Bronchial epithelial cell (primary cell): ENCODE measurements around the gene CAMTA1. TPM values are rescaled to one million over a fixed set of nuclear protein-coding genes. Genes with fewer than 3 reads are reported as not detected.
"Not testable (repeated sequence)": the region's sequence is repeated elsewhere in the genome, so short reads cannot be mapped to it uniquely, and the experiment has no call there.

Experiments
- DNase-seq: peaks from one replicate; pipeline ENCODE4 v3.0.0-alpha.2; 2010; ENCODE audit warnings: low read depth
- FAIRE-seq: peaks from 2 replicates; lab custom pipeline; 2011; peaks lifted over from hg19 to GRCh38; lab: Jason Lieb, UNC
- H3K27me3 ChIP-seq: 2 replicates; pipeline ENCODE4 v1.5.1; 2011; ENCODE audit warnings: low read length; ENCODE audit not compliant: control insufficient read depth, insufficient read depth
- H3K36me3 ChIP-seq: 2 replicates; pipeline ENCODE4 v1.5.1; 2011; ENCODE audit warnings: low read length; ENCODE audit not compliant: control insufficient read depth, insufficient read depth
- H3K4me3 ChIP-seq: 2 replicates; pipeline ENCODE4 v1.5.1; 2011; ENCODE audit warnings: mild to moderate bottlenecking, low read depth, low read length, control low read depth
- total RNA-seq: library from RNA; depleted of rRNA; stranded (reverse); fragments of >200 nt; gene quantifications from 2 replicates; pipeline ENCODE4 v1.2.1, GENCODE V29; 2014
- TF ChIP-seq, protein P1 (sequence below): IDR thresholded peaks from 2 replicates; pipeline ENCODE4 v1.5.1; 2011; ENCODE audit warnings: mild to moderate bottlenecking, moderate library complexity, low read length, control low read depth, inconsistent platforms; ENCODE audit not compliant: insufficient read depth, severe bottlenecking

CAMTA1 gene
- total RNA-seq, 1 donor from 2014 or later: 68.2 TPM

DNA sequence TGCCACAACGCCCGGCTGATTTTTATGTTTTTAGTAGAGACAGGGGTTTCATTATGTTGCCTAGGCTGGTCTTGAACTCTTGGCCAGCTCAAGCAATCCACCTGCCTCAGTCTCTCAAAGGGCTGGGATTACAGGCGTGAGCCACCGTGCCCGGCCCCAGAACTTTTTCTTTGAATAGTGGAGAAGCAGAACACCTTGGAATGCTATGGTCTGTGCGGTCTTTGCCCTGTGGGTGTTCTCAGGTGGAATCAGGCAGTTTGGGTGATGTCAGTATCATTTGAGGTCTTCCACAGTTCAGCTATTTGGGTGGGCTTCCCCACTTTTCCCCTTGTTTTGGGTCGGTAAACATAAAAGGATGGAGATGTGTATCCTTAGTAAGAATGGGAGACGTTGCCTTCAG is 17.6 kb downstream of the CAMTA1 start:
- no peak overlapping the region for H3K4me3 ChIP-seq
- no peaks in the 10 kb centered on the region for H3K36me3 ChIP-seq
- DNase-seq (no peak), FAIRE-seq (no peak)
- TF ChIP-seq, protein P1, sequence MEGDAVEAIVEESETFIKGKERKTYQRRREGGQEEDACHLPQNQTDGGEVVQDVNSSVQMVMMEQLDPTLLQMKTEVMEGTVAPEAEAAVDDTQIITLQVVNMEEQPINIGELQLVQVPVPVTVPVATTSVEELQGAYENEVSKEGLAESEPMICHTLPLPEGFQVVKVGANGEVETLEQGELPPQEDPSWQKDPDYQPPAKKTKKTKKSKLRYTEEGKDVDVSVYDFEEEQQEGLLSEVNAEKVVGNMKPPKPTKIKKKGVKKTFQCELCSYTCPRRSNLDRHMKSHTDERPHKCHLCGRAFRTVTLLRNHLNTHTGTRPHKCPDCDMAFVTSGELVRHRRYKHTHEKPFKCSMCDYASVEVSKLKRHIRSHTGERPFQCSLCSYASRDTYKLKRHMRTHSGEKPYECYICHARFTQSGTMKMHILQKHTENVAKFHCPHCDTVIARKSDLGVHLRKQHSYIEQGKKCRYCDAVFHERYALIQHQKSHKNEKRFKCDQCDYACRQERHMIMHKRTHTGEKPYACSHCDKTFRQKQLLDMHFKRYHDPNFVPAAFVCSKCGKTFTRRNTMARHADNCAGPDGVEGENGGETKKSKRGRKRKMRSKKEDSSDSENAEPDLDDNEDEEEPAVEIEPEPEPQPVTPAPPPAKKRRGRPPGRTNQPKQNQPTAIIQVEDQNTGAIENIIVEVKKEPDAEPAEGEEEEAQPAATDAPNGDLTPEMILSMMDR: no peak
- H3K27me3 ChIP-seq: no peaks in the 10 kb centered on the region

DNA sequence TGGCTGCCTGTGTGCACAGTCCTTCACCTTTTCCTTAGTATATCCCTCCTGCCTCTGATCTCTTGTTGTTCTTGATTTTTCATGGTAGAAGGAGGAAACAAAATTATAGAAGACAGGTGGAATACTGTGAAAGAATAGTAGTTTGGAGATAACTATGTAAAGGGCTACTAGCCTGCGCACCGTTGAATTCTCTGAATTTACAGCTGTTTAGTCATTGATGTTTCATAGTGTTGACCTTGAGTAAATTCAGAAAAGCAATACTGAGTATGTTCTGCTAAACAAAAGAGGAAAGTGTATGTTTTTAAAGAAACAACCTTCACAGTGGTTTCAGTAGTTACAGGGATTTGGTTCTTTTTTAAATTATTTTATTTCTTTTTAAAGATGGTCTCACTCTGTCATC is 18.1 kb downstream of the CAMTA1 start:
- TF ChIP-seq, protein P1: no peak
- Histone ChIP-seq H3K27me3 (no peaks in the 10 kb centered on the region), H3K4me3 (no peak overlapping the region), H3K36me3 (peaks cover 1% of the 10 kb centered on the region)
- DNase-seq: peak; percentile 30
- FAIRE-seq: no peak

- TF ChIP-seq, protein P1: no peak
Measured at GRCh38 chr1:6805004-6805416, 19.8 kb downstream of the CAMTA1 start.

GRCh38 chr1:6807782-6808181 is 22.5 kb downstream of the CAMTA1 start:
- TF ChIP-seq, protein P1: no peak
- FAIRE-seq: no peak
- H3K36me3 ChIP-seq: peaks cover 1% of the 10 kb centered on the region
- no peak overlapping the region for H3K4me3 ChIP-seq
- no peaks in the 10 kb centered on the region for H3K27me3 ChIP-seq
- DNase-seq: no peak

More at GRCh38 chr1:6805004-6805416, 19.8 kb downstream of the CAMTA1 start:
- FAIRE-seq (no peak), DNase-seq (peak; percentile 23)
- peaks cover 1% of the 10 kb centered on the region for H3K36me3 ChIP-seq
- no peaks in the 10 kb centered on the region for H3K27me3 ChIP-seq
- no peak overlapping the region for H3K4me3 ChIP-seq

GRCh38 chr1:6809461-6809860 is 24.2 kb downstream of the CAMTA1 start:
- Histone ChIP-seq H3K27me3 (no peaks in the 10 kb centered on the region), H3K4me3 (no peak overlapping the region), H3K36me3 (peaks cover 1% of the 10 kb centered on the region)
- DNase-seq: no peak
- FAIRE-seq: no peak
- TF ChIP-seq, protein P1: no peak

DNA sequence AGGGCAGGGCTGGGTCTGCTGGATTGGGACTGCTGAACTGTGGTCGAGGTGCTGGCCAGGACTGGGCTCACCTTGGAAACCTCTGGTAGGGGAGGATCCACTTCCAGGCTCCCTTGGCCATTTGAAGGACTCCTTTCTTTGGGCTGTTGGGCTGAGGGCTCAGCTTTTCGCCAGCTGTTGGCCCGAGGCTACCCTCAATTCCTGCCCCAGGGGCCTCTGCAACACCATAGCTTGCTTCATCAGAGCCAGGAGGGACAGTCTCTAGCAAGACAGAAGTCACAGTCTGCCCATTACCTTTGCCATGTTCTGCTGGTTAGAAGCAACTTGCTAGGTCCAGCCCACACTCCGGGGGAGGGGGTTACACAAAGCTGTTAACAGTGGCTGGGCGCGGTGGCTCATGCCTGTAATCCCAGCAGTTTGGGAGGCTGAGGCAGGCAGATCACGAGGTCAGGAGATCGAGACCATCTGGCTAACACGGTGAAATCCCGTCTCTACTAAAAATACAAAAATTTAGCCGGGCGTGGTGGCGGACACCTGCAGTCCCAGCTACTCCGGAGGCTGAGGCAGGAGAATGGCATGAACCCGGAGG is 25.0 kb downstream of the CAMTA1 start:
- DNase-seq, H3K4me3 ChIP-seq, H3K36me3 ChIP-seq, H3K27me3 ChIP-seq, FAIRE-seq: not testable (repeated sequence)
